CD4-positive, alpha-beta T cell treated with Interleukin-4 for 4 hours (primary cell): Measurements from ENCODE around the gene TLK1.

Source experiments
- DNase-seq: peaks from one replicate; pipeline ENCODE4 v3.0.0-alpha.2; 2020

TLK1 gene

GRCh38 chr2:170950221-170950761 is 210.4 kb downstream of the TLK1 start:
- no peak for DNase-seq

GRCh38 chr2:170949415-170949814 is 211.3 kb downstream of the TLK1 start:
- DNase-seq, result no peak

- no peak for DNase-seq
Measured at GRCh38 chr2:170944545-170944944, 216.1 kb downstream of the TLK1 start.

GRCh38 chr2:170943596-170943995 is 217.1 kb downstream of the TLK1 start:
- DNase-seq, result no peak

- no peak for DNase-seq
Measured at GRCh38 chr2:170943041-170943440, 217.7 kb downstream of the TLK1 start.

GRCh38 chr2:170942615-170943014 is 218.1 kb downstream of the TLK1 start:
- DNase-seq, result no peak
